GM19468 (cell line): ENCODE data around the gene CDC25A.
"Not testable (repeated sequence)": the region's sequence is repeated elsewhere in the genome, so short reads cannot be mapped to it uniquely, and the experiment has no call there.

Experiments
- ATAC-seq: cut with Tn5 transposase; IDR thresholded peaks from one replicate; pipeline ENCODE4 v1.9.1; 2021; ENCODE audit warnings: mild to moderate bottlenecking, moderate library complexity, moderate number of reproducible peaks; ENCODE audit not compliant: unreplicated experiment; ENCODE audit errors: extremely low read depth

CDC25A gene

DNA sequence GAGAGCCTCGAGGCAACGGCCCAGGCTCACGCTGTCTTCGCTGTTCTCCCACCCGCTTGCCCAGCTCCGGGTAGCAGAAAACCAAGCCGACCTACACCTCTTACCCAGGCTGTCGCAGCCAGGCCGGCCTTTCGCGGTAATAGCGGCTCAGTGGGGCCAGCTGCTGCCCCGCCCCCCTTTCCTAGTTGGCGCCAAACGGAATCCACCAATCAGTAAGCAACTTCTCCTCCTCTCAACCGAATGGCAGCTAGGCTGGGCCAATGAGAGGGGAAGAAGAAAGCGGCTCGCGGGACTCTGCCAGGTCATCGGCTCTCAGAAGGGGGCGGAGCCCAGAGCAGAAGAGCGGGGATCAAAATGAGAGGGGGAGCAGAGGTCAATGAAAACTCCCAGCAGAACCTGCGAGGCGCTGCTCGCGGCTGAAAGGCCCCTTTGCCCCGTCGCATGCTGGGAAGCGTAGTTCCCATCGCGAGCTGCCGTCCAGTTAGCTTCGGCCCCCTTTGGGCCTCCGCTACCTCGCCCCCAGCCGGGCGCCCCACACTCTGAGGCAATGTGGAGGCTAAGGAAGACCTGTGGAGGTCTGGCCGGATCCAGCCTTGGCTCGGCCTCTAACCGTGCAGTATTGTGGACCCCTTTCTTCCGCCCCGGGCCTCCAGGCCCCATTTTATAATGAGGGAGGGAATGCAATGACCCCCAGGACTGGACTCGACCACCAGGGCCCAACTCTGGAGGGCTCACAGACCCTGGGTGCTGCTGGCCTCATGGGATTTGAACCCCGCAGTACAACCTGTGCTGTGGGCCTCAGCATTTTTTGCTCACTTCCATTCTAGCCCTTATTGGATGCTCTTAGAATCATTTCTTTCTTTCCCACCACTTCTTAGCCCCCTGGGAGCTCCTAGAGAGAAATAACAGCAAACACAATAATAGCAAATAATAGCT, at the start of gene CDC25A:
CDC25A (minus strand) TSS at position 152 of the 936 bp plus-strand sequence. CDS start 470 bp downstream, outside the sequence.
- peak; percentile 85 for ATAC-seq

DNA sequence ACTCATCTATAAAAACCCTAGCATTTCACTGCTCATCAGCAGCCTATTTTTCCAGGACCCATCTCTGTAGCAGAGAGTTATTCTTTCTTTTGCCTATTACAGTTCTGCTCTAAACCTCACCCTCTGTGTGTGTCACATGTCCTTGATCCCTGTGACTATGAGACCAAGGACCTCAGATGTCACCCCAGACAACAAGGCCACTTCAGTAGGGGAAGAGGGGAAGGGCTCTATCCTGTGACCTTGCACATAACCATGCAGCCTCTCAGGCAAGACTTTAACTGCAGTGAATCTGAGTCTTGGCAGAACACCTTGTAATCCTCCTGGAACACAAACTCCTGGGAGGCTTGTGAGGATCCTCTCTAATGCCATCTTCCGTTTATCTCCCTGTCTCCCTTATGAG, 48.3 kb upstream of the CDC25A start:
- ATAC-seq = no peak

DNA sequence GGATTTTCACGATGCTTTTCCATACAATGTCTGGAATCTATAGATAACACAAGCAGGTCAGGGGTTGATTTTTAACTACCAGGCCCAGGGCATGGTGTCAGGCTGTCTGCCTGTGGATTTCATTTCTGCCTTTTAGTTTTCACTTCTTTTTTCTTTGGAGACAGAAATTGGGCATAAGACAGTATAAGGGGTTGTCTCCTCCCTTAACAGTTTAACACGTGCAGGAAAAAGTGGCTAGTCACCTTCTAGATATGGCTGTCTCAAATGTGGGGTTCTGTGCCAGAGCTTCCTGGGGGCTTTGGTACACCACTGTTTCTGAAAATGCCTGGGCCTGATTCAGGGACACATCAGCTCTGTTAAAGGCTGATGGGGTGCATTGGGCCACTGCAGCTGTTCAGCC, 45.3 kb upstream of the CDC25A start:
- no peak for ATAC-seq

DNA sequence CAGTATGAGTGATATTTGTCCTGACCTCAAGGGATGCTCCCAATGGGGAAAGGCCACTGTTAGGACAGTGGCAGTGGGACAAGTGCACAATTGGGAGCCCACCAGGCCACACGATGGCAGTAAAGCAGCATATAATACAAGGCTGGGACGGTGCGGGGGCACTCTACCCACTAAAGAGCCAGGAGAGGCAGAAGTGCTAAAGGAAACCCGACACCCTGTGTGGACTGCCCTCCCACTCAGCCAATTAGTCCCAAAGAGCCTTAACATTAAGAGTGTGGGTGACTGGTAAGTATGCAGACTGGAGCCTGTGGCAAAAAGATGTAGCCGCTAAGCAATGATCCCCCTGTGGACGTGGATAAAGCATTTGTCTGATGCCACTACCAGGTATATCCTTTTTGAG, 44.5 kb upstream of the CDC25A start:
- peak; percentile 51 for ATAC-seq

DNA sequence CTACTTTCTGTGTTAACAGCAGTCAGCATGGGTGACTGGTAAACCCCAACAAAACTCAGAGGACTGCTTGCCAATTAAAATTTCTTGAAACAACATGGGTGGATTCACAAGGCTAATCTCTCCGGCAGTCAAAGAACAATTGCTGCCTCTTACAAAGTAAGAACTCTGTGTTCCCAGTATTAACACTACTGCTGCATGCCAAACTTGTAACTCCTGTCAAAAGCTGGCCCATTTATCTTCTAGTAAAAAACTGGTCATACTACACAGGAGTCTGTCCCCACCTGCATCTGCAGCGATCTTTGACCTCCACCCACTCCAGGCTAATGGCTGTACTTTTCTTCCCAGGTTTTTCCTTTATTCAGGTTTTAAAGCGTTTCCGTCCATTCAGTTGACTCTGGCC, 44.0 kb upstream of the CDC25A start:
- no peak for ATAC-seq

DNA sequence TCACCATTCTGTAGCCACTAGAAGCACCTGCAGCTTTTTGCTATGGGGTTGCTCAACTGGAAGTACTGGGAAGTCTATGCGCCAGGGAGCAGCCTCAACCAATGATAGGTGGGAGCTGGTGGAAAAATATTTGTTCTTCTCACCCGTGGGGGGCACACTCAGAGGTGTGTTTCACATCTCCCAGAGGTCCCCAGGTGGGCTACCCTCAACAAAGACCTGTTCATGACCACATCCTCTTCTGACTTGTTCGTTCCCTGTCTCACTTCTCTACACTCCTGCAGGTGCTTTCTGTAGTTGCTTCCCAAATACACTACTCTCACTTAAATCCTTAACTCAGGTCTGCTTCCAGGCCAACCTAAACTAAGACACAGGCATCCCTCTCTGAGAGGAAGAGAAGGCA, 38.7 kb upstream of the CDC25A start:
- ATAC-seq = no peak

DNA sequence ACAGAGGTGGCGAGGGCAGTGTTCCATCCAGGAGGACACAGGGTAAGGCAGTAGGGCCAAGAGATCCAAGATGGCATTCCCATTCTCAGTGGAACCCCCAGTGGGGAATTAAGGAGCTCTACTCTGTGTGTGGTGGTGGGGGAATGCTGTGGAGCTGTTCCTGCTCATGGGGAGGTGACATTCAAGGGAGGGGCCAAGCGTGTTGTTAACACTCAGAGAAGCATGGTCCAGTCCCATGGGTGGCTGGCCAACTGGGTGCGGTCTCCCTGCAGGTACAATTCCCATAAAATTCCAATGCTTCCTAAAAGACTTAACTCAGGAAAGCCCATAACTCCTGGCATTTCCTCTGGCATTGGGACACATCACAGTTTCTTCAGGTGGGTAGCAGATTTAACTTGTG, 37.4 kb upstream of the CDC25A start:
- ATAC-seq = no peak

DNA sequence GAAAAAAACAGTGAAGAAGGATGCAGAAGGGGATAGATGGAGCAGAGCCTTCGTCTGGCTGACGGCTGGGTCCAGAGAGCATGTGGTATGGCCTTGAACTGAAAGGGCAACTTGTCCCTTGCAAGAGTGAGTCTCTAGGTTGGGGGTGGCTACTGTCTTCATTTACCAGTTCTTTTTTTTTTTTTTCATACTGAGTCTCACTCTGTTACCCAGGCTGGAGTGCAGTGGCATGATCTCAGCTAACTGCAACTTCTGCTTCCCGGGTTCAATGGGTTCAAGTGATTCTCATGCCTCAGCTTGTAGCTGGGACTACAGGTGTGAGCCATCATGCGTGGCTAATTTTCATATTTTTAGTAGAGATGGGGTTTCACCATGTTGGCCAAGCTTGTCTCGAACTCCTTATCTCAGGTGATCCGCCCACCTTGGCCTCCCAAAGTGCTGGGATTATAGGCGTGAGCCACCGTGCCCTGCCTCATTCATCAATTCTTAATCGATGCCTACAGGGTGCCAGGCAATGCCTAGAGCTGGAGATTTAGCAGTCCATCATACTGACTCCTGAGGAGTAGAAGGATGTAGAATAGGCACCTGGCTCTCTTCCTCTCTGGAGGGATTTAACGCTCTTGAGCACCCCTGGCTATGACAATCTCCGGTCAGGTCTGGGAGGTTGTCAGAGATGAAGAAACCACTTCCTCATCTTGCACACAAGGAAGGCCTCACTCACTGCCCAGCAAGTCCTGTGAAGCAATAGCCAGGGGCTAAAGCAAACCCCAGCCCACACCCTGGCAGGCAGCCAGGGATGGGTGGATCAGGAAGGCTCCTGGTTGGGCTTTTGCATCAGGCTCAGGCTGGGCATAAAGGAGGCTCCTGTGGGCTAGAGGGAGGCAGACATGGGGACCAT, 34.6 kb upstream of the CDC25A start, which contains the start of gene CAMP:
CAMP (plus strand) TSS at position 880 of the 898 bp plus-strand sequence; CDS start at position 897, 17 bp downstream.
- no peak for ATAC-seq

DNA sequence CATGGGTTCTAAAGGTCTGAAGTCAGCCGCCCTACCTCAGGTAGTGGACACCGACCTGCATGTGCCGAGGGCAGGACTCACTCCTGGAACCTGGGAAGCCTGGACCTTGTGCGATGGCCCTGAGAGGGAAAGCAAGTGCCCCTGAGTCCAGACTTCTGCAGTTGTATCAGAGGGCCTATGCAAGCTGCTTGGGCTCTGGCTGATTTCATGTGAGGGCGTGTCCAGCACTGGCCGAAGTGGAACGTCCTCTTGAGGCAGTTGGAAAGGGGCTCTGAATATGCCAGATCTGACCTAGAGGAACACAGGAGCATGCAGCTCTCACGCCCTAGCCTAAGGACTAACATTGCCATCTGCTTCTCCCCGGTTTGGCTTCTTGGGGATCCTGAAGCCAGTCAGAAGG, 32.5 kb upstream of the CDC25A start:
- no peak for ATAC-seq

DNA sequence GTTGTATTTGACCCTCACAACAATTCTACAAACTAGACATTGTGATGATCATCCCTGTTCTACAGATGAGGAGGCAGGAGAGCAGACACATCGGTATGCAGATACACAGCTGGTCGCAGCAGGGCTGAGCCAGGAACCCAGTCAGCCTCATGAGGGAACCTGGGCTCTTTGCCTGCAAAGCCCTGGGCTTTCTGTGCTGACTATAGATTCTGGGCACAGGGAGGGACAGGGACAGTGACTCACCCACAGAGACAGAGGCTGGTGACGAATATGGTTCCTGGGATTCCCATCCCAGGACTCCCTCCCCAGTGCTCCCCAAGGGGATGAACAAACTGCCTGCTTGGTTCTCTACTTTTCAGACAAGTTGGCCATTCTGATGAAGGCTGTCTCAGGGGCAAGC, 31.3 kb upstream of the CDC25A start:
- no peak for ATAC-seq

DNA sequence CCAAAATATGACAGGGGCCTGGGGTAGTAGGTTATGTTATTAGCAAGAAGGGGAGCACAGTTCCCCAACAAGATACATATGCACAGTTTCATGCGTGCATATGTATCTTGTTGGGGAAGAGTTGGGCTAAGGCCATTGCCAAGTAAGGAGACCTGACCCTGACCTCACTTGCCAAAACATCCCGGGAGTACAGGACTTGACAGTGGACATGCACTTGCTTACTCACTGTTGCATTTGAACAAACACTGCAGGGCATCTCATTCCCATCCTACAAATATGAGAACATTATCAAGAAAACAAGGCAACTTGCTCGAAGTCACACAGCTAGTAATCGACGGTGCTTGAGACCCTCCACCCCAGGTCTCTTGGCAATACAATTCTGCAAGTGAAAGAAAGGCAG, 30.3 kb upstream of the CDC25A start:
- no peak for ATAC-seq

DNA sequence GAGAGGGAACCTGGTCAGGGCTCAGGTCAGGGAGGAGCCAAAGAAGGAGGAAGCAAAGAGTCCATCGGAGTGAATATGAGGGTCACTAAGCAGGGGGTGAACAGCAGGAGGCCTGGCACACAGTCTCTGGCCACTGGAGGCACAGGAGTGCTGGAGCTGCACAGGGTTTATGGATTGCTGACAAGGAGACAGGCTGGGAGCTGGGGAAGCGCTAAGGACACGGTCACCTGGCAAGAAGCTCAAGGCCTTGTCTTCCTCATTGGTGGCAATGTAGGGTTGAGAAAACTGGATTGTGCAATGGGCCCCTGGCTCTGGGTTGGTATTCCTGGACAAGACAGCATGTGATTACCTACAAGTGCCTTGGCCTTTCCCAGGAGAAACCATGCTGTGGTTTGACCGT, 29.2 kb upstream of the CDC25A start:
- ATAC-seq = no peak

DNA sequence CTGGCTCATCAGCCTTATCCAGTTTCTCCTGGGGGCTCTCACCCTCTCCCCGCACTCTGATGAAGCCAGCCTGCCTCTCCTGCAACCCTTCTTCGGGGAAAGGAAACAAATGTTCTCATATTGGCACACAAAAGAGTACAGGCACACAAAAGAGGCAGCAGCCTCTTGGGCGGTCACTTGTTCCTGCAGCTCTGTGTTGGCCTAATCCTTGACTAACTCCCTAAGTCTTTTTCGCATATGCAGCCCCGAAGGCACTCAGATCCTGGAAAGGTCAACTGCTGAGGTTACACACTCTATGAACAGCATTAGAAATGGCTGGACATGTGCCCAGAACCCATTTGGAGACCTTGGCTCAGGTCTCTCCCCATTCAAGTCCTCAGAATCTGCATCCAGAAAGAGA, 27.7 kb upstream of the CDC25A start:
- ATAC-seq = no peak

DNA sequence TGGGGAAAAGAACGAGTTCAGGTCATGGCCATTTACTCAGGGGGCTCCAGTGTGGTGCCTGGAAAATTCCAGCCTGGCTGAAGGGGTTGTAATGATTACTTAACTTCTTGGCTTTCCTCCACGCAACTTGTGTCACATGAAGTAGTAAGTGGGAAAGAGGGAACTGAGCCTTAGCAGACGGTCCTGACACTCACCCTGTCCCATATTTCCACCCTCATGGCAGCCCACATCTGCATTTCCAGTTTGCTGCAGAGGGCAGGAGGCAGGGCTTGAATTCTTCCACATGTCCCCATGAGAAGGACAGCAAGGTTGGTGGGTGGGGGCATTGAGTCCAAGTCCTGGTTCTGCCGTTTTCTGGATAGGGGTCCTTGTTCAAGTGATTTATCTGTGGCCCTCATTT, 27.2 kb upstream of the CDC25A start:
- no peak for ATAC-seq

DNA sequence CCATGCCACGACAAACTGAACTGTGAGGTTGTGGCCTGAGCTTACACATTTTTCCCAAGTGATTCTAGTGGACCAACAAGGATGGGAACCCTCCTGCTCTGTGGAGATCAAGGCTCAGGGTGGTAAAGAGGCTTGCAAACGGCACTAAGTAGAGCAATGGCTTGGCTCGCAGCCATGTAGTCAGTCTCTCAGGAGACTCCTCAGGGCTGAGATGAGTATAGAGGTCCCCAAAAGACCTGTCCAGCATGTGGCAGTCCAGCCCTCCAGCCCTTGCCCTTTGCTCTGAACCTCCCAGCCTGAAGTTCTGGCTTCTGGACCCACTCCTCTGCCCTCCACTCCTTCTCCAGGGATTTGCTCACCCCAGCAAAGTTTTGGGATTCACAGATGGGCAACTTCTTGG, 26.8 kb upstream of the CDC25A start:
- ATAC-seq = no peak

DNA sequence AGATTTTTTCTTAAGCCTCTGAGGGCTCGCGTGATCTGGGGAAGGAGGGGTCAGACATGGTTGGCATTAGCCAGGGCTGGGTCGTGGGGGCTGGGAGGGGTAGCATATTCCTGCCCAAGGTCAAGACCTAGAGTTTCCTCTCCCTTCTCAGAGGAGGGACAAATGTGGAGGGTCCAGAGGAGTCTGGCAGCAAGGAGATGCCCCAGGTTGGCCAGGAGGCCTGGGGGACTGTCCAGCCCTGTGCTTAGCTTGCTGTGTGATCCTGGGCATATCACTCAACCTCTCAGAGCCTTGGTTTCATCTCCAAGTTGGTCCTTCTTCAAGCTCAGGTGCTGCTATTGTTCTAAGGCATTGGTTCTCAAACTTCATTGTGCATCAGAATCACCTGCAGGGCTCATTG, 26.0 kb upstream of the CDC25A start:
- ATAC-seq = no peak

DNA sequence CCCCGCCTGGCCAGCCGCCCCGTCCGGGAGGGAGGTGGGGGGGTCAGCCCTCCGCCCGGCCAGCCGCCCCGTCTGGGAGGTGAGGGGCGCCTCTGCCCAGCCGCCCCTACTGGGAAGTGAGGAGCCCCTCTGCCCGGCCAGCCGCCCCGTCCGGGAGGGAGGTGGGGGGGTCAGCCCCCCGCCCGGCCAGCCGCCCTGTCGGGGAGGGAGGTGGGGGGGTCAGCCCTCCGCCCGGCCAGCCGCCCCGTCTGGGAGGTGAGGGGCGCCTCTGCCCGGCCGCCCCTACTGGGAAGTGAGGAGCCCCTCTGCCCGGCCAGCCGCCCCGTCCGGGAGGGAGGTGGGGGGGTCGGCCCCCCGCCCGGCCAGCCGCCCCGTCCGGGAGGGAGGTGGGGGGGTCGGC, 23.6 kb upstream of the CDC25A start:
- ATAC-seq = not testable (repeated sequence)

DNA sequence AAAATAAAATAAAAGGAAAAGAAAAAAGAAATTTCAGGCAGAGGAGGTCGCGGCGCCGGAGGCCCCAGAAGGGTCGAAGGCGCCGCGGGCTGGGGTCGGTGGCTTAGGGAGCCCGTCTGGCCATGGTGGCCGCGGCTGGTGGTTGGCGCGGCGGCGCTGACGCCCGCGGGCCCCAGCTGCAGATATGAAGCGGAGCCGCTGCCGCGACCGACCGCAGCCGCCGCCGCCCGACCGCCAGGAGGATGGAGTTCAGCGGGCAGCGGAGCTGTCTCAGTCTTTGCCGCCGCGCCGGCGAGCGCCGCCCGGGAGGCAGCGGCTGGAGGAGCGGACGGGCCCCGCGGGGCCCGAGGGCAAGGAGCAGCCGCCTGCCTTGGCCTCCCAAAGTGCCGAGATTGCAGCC, 22.3 kb upstream of the CDC25A start:
- ATAC-seq = not testable (repeated sequence)

DNA sequence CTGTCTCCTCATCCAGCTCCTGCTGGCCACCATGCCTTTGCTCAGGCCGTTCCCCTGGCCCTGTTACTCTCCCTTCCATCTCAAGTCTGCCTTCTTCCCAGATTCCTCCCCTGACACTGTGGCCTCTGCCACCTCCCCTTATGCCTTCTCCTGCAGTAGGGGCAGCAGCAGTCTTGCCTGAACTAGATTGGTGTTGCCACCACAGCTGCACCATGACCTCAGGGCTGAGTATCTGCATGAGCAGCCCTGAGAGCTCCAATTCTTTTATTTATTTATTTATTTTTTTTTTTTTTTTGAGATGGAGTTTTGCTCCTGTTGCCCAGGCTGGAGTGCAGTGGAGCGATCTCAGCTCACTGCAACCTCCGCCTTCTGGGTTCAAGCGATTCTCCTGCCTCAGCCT, 21.2 kb upstream of the CDC25A start:
- ATAC-seq = no peak

DNA sequence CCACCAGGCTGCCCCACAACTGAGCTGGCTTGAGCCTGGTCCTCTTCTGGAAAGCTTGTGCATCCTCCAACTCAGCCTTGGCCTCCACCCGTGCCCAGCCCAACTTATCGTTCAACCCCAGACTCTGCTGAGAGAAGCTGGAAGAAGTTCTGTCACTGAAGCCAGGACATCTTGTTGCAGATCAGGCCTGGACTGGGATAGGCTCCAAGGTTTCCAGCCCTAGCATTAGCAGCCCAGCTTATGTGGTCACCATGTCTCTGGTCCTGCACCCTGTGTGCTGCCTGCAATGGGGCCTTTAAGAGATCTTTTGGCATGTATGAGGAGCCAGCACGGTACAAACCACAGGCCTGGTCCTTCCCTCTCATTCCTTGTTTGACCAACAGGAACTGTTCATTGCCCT, 19.9 kb upstream of the CDC25A start:
- ATAC-seq = no peak

DNA sequence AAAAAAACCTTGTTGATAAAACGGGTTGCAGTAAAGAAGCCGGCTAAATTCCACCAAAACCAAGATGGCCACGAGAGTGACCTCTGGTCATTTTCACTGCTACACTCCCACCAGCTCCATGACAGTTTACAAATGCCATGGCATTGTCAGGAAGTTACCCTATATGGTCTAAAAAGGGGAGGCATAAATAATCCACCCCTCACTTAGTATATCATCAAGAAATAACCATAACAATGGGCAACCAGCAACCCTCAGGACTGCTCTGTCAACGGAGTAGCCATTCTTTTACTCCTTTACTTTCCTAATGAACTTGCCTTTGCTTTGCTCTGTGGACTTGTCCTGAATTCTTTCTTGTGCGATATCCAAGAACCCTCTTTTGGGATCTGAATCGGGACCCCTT, 14.4 kb upstream of the CDC25A start:
- no peak for ATAC-seq
